ENCODE measurements around the gene IL36B. TPM values are rescaled to one million over a fixed set of nuclear protein-coding genes. Genes with fewer than 3 reads are reported as not detected.

The IL36B gene
- total RNA-seq, 1 donor from 2014 or later = 0.20 TPM

- DNase-seq = no peak
Observed at GRCh38 chr2:113075600-113075999, 22.9 kb upstream of the IL36B start.

DNA sequence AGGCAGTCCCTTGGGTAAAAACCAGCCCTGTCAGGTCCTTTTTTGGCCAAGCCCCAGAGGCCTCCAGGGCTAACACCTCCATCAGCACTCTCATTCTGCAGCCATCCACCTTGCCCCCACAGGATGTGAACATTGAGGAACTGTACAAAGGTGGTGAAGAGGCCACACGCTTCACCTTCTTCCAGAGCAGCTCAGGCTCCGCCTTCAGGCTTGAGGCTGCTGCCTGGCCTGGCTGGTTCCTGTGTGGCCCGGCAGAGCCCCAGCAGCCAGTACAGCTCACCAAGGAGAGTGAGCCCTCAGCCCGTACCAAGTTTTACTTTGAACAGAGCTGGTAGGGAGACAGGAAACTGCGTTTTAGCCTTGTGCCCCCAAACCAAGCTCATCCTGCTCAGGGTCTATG is 22.4 kb upstream of the IL36B start:
- no peak for DNase-seq

DNA sequence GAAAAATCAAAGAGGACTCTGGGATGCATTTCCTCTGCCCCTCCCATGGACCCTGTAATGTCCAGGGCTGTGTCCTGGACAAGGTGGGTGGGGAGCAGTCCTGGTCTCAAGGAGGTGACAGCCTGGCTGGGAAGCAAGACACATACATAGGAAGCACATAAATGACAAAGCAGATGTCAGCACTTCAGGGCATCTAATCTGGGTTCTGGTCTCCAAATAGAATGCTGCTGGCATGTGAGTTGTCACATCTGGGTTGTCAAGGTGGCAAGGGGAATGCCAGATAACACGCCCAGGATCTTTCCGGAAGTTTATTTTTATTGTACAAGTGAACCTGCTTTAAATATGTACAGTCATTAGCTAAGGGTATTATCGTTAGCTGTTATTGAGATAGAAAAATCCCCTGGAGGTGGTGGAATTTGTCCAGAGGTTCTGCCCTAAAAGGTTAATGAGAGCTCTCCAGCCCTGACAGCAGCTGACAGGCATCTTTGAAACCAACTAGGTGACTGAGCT is 20.7 kb upstream of the IL36B start:
- DNase-seq = no peak

GRCh38 chr2:113072584-113072983 is 19.9 kb upstream of the IL36B start:
- no peak for DNase-seq

- DNase-seq = no peak
Observed at GRCh38 chr2:113070606-113070975, 17.9 kb upstream of the IL36B start.

- DNase-seq = no peak
Observed at GRCh38 chr2:113069676-113070605, 17.3 kb upstream of the IL36B start.

DNA sequence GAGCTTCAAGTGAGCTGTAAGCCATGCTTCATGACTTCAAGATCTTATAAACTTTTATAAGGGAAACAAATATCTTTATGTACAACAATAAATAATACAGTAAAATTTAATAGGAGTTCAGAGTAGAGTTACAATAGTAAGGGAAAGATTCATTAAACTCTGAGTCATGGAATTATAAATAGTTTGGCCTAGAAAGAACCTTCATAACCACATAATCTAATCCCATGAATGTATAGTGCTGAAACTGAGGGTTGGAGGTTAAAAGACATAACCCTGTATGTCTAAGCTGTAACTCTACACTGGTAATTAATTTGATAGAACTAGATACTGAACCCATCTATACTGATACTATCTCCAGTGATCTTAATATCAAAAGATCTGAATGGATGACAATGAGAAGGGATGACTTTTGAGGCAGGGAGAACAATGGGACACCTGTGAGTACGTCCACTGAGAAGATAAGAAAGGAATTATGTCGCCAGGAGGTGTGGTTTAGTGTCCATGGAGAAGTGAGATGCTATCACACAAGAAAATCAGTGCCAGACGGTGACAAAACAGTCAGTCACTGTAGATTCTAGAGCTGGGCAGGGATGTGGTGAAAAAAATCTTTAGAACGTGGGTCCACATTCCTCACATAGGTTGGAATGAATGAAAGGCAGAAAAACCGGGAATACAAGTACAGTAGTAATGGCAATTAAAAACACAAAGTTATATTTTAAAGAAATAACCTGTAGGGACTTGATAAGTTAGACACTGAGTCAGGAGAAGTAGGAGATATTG is 16.2 kb upstream of the IL36B start:
- no peak for DNase-seq

GRCh38 chr2:113068249-113068648 is 15.6 kb upstream of the IL36B start:
- DNase-seq = no peak

DNA sequence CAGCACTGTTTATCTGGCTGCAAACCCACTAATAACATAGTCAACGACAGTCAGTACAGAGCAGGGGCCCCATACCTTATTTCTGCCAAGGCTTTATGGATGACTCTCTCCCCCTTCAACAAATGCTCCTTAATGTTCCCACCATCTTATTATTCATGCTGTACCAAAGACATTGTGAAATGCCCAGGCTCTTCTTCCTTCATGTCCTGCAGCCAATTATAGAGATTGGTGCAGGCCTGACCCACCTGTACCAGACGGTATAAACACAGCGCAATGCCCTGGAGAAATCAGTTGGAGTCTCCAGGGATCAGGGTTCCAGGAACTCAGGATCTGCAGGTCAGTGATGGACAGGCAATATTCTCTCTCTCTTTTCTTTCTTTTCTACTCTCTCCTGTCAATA is 15.0 kb upstream of the IL36B start, which contains the start of gene IL1F10:
Gene IL1F10 (plus strand): TSS at position 290 of the 400 bp plus-strand sequence. CDS start 4,769 bp downstream, outside the sequence.
- DNase-seq = no peak

DNA sequence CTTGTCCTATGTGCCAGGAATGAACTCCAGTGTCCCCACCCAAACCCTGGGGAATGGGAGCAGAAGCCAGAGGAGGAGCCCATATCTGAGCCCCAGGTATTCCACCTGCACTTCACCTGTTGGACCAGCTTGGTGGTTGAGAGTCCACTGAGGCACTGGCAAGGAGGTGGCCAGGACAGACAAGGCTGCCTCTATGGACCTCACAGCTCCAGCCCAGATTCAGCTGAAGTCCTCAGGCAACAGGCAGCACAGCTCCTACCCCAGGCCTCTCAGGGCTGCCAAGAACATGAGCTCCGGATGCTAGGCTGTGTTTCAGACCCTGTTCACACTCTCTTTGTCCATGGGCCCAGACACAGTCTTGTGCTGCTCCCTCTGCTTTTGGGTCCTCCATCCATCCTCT is 12.2 kb upstream of the IL36B start:
- no peak for DNase-seq

GRCh38 chr2:113064281-113064680 is 11.6 kb upstream of the IL36B start:
- no peak for DNase-seq

DNA sequence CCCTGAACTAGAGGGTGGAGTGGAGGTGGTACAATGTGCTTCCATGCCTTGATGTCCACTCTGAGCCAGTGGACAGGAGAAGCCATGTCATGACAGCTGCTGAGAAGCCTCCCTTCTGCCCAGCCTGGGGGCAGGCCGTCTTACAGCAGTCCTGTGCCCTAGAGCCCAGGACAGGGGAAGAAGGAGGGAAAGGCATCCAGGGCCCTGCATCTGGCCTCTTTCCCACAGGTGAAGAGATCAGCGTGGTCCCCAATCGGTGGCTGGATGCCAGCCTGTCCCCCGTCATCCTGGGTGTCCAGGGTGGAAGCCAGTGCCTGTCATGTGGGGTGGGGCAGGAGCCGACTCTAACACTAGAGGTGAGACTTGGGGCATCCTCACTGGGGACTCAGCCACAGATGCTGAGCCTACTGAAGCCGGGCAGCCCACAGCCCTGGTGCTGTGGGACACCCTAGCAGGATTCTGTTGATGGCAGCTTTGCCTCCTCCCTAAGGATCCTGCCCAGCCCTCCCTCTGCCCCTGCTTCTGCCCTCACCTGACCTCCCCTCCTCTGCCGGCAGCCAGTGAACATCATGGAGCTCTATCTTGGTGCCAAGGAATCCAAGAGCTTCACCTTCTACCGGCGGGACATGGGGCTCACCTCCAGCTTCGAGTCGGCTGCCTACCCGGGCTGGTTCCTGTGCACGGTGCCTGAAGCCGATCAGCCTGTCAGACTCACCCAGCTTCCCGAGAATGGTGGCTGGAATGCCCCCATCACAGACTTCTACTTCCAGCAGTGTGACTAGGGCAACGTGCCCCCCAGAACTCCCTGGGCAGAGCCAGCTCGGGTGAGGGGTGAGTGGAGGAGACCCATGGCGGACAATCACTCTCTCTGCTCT is 9.5 kb upstream of the IL36B start:
- DNase-seq = no peak

GRCh38 chr2:113061241-113061640 is 8.6 kb upstream of the IL36B start:
- no peak for DNase-seq

- DNase-seq = no peak
Observed at GRCh38 chr2:113060796-113061195, 8.1 kb upstream of the IL36B start.

DNA sequence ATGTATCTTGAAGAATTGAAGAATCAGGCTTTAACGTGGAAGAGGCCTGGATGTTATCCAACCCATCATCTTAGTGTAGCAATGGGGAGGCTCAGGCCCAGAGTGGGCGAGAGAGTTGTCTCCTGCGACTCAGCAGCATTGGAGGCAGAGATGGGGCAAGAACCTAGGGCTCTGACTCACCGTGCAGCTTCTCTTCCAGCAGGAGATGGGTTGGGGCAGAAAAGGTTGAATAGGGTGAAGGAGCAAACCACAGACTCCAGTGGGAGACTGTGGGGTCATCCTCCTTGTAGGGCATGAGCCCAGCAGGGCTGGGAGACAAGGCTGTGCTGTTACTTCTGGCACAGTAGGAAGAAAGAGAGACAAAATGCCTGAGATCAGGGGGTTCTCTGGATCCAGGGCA is 7.7 kb upstream of the IL36B start:
- no peak for DNase-seq

GRCh38 chr2:113058998-113059960 is 6.6 kb upstream of the IL36B start, which contains the start of gene IL36RN:
Gene IL36RN, plus strand, starts transcription at chr2:113059198. Its CDS starts 241 bp downstream, at chr2:113059439.
- no peak for DNase-seq

DNA sequence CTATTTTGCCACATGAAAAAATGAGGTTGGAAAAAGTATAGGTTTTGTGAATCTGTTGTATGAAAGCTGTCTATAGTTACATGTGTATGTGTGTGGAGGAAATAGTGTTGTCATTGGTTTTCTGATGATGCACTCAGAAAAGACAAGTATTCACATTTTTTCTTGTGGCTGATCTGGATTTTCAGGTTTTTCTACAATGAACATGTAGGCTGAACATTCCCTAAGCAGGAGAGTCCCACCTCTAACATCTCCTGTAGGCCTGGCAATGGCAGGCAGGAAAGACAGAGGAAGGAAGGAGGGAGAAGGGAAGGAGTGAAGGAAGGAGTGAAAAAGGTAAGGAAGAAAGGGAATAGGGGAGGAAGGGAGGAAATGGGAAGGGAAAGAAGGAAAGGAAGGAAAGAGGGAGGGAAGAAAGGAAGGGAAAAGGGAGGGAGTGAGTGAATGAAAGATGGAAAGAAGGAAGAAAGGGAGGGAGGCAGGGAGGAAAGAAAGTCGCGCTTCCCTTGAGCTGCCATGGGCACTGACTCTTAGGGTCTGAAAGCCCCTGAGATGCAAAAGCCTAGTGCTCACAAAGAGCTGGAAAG is 5.8 kb upstream of the IL36B start:
- peak; percentile 9 for DNase-seq

GRCh38 chr2:113057117-113057516 is 4.5 kb upstream of the IL36B start:
- no peak for DNase-seq

- DNase-seq = no peak
Observed at GRCh38 chr2:113056521-113056920, 3.9 kb upstream of the IL36B start.

GRCh38 chr2:113054066-113054465 is 1.4 kb upstream of the IL36B start:
- no peak for DNase-seq
